GM23338 (cell line): ENCODE results near the gene CPLANE1. TPM values are rescaled to one million over a fixed set of nuclear protein-coding genes. Genes with fewer than 3 reads are reported as not detected.

ENCODE experiments used
- ETS1 ChIP-seq: IDR thresholded peaks from 2 replicates; pipeline ENCODE4 v1.6.1; 2016; ENCODE audit warnings: antibody characterized with exemption
- EZH2 ChIP-seq: fragments of 200-600 bp; sonication (generic); IDR thresholded peaks from one replicate; pipeline ENCODE4 v1.8.0; 2017; ENCODE audit warnings: antibody characterized with exemption, mild to moderate bottlenecking, low read depth; ENCODE audit not compliant: unreplicated experiment
- STAT1 ChIP-seq: IDR thresholded peaks from one replicate; pipeline ENCODE4 v1.6.1; 2016; ENCODE audit warnings: antibody characterized with exemption; ENCODE audit not compliant: unreplicated experiment
- ZNF114 ChIP-seq: fragments of 250-450 bp; sonication (Bioruptor Pico); IDR thresholded peaks from 2 replicates; pipeline ENCODE4 v1.5.0; 2020; ENCODE audit warnings: mild to moderate bottlenecking, moderate library complexity
- ZNF462 ChIP-seq: fragments of 250-450 bp; sonication (Bioruptor Pico); IDR thresholded peaks from 2 replicates; pipeline ENCODE4 v1.5.0; 2020; ENCODE audit warnings: mild to moderate bottlenecking, moderate library complexity
- polyA plus RNA-seq: library from polyadenylated mRNA; unstranded; fragments of >200 nt; fragmentation: Nextera tagmentation; extraction: Ambion mirVana; gene quantifications from 2 replicates; pipeline ENCODE4 v1.2.1, GENCODE V29; 2016
- total RNA-seq: library from RNA; depleted of rRNA; stranded (reverse); fragments of >200 nt; shearing (Covaris generic); gene quantifications from 2 replicates; pipeline ENCODE4 v1.2.3, GENCODE V29; 2014
- TF ChIP-seq, protein P1 (sequence below): IDR thresholded peaks from one replicate; pipeline ENCODE4 v1.6.1; 2018; ENCODE audit warnings: antibody characterized with exemption; ENCODE audit not compliant: unreplicated experiment

Gene CPLANE1
- total and polyA plus RNA-seq, 2 experiments from 2014 or later = 5.1 to 8.3 TPM

- TF ChIP-seq ZNF462 (CRISPR knock-in tag) (no peak), ZNF114 (CRISPR knock-in tag) (no peak), EZH2 (no peak), ETS1 (no peak), STAT1 (no peak)
- TF ChIP-seq, protein P1, sequence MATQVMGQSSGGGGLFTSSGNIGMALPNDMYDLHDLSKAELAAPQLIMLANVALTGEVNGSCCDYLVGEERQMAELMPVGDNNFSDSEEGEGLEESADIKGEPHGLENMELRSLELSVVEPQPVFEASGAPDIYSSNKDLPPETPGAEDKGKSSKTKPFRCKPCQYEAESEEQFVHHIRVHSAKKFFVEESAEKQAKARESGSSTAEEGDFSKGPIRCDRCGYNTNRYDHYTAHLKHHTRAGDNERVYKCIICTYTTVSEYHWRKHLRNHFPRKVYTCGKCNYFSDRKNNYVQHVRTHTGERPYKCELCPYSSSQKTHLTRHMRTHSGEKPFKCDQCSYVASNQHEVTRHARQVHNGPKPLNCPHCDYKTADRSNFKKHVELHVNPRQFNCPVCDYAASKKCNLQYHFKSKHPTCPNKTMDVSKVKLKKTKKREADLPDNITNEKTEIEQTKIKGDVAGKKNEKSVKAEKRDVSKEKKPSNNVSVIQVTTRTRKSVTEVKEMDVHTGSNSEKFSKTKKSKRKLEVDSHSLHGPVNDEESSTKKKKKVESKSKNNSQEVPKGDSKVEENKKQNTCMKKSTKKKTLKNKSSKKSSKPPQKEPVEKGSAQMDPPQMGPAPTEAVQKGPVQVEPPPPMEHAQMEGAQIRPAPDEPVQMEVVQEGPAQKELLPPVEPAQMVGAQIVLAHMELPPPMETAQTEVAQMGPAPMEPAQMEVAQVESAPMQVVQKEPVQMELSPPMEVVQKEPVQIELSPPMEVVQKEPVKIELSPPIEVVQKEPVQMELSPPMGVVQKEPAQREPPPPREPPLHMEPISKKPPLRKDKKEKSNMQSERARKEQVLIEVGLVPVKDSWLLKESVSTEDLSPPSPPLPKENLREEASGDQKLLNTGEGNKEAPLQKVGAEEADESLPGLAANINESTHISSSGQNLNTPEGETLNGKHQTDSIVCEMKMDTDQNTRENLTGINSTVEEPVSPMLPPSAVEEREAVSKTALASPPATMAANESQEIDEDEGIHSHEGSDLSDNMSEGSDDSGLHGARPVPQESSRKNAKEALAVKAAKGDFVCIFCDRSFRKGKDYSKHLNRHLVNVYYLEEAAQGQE = no peak
These were observed 139.0 kb downstream of the CPLANE1 start (continued) for GRCh38 chr5:37110135-37110534.
